Panc1 (cell line): Measurements from ENCODE around the gene SMAD3.
A peak's percentile ranks its signal among the peaks of the same experiment; 100 is the strongest.

ENCODE experiments used
- POLR2AphosphoS5 ChIP-seq: IDR thresholded peaks from 2 replicates; pipeline ENCODE4 v1.6.1; 2012; ENCODE audit warnings: mild to moderate bottlenecking, low read depth, low read length, moderate library complexity
- TF ChIP-seq, protein P1 (sequence below): fragments of 450-650 bp; IDR thresholded peaks from 2 replicates; pipeline ENCODE4 v1.5.1; 2017; ENCODE audit warnings: mild to moderate bottlenecking
- TF ChIP-seq, protein P2 (sequence below), 2 experiments: IDR thresholded peaks; 2 replicates each; pipeline ENCODE4 v1.6.1; 2011 to 2012; ENCODE audit warnings: low read depth in 2 of 2, control low read depth in 1 of 2, low read length in 1 of 2, mild to moderate bottlenecking in 1 of 2, moderate library complexity in 1 of 2; ENCODE audit not compliant: insufficient read depth in 1 of 2

DNA sequence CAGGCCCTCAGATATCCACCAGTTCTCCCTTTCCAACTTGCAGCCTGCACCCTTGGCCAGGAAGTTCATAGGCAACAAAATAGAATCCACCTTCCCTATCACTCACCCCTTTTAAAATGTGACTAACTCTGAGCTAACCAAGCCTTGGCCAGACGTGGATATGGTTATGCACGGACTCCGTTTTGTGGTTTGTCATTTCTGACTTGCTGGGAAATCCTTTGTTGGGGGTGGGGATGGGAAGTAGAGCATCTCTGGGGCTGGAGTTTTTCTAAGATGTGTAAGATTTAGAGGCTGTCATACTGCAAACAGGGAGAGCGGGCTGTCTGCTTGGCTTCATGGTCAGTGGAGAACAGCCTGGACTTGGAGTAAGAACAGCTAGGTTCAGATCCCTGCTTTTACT lies 62.6 kb downstream of the SMAD3 start:
- TF ChIP-seq, protein P1, sequence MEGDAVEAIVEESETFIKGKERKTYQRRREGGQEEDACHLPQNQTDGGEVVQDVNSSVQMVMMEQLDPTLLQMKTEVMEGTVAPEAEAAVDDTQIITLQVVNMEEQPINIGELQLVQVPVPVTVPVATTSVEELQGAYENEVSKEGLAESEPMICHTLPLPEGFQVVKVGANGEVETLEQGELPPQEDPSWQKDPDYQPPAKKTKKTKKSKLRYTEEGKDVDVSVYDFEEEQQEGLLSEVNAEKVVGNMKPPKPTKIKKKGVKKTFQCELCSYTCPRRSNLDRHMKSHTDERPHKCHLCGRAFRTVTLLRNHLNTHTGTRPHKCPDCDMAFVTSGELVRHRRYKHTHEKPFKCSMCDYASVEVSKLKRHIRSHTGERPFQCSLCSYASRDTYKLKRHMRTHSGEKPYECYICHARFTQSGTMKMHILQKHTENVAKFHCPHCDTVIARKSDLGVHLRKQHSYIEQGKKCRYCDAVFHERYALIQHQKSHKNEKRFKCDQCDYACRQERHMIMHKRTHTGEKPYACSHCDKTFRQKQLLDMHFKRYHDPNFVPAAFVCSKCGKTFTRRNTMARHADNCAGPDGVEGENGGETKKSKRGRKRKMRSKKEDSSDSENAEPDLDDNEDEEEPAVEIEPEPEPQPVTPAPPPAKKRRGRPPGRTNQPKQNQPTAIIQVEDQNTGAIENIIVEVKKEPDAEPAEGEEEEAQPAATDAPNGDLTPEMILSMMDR, result no peak
- TF ChIP-seq, protein P2, sequence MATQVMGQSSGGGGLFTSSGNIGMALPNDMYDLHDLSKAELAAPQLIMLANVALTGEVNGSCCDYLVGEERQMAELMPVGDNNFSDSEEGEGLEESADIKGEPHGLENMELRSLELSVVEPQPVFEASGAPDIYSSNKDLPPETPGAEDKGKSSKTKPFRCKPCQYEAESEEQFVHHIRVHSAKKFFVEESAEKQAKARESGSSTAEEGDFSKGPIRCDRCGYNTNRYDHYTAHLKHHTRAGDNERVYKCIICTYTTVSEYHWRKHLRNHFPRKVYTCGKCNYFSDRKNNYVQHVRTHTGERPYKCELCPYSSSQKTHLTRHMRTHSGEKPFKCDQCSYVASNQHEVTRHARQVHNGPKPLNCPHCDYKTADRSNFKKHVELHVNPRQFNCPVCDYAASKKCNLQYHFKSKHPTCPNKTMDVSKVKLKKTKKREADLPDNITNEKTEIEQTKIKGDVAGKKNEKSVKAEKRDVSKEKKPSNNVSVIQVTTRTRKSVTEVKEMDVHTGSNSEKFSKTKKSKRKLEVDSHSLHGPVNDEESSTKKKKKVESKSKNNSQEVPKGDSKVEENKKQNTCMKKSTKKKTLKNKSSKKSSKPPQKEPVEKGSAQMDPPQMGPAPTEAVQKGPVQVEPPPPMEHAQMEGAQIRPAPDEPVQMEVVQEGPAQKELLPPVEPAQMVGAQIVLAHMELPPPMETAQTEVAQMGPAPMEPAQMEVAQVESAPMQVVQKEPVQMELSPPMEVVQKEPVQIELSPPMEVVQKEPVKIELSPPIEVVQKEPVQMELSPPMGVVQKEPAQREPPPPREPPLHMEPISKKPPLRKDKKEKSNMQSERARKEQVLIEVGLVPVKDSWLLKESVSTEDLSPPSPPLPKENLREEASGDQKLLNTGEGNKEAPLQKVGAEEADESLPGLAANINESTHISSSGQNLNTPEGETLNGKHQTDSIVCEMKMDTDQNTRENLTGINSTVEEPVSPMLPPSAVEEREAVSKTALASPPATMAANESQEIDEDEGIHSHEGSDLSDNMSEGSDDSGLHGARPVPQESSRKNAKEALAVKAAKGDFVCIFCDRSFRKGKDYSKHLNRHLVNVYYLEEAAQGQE (IDR thresholded peaks at IDR 0.05; ENCODE audit: insufficient read depth in 1 of 2, low read depth in 2 of 2, low read length in 1 of 2), result peak in 1 of 2 experiments; percentile 27; a peak in 1 of 4 replicates
- peak; percentile 47 for TF ChIP-seq POLR2AphosphoS5
